OCI-LY7 (cell line): Measurements from ENCODE around the gene LRBA. TPM values are rescaled to one million over a fixed set of nuclear protein-coding genes. Genes with fewer than 3 reads are reported as not detected.

Source experiments
- BruUV-seq: library from RNA; stranded (reverse); fragments of 400-500 nt; replicated peaks from 2 replicates; lab custom pipeline; 2021; lab: Mats Ljungman, UMichigan
- CTCF ChIA-PET: fragments of 300-600 bp; sonication (Branson Sonifier 250); formaldehyde crosslinking; loops from one replicate; lab custom pipeline; 2022; ENCODE audit warnings: antibody characterized with exemption; ENCODE audit not compliant: unreplicated experiment; lab: Charles Lee
- POLR2A ChIA-PET: fragments of 300-600 bp; sonication (Branson Sonifier 250); formaldehyde crosslinking; loops from one replicate; lab custom pipeline; 2022; ENCODE audit warnings: antibody characterized with exemption; lab: Charles Lee
- DNase-seq: peaks from one replicate; pipeline ENCODE4 v3.0.0-alpha.2; 2015; ENCODE audit warnings: low spot score
- H2AFZ ChIP-seq: fragments of 200-600 bp; sonication (generic), shearing (Covaris generic); 2 replicates; pipeline ENCODE4 v1.6.1; 2014; ENCODE audit warnings: mild to moderate bottlenecking, antibody characterized with exemption, low read length, moderate library complexity
- H3K27ac ChIP-seq: fragments of 200-600 bp; sonication (generic); 2 replicates; pipeline ENCODE4 v1.5.1; 2014; ENCODE audit warnings: mixed run types, low read depth, mild to moderate bottlenecking, moderate library complexity, low read length, inconsistent platforms; ENCODE audit not compliant: poor library complexity, severe bottlenecking
- H3K36me3 ChIP-seq: fragments of 200-600 bp; sonication (generic); 2 replicates; pipeline ENCODE4 v1.6.1; 2014; ENCODE audit warnings: mild to moderate bottlenecking, antibody characterized with exemption, low read length, moderate library complexity, mixed read lengths; ENCODE audit not compliant: insufficient read depth
- H3K4me1 ChIP-seq: fragments of 200-600 bp; sonication (generic); 2 replicates; pipeline ENCODE4 v1.5.1; 2014; ENCODE audit warnings: mild to moderate bottlenecking, low read length; ENCODE audit not compliant: insufficient read depth, poor library complexity, severe bottlenecking
- H3K4me2 ChIP-seq: fragments of 200-600 bp; sonication (generic); 2 replicates; pipeline ENCODE4 v1.6.1; 2014; ENCODE audit warnings: mild to moderate bottlenecking, low read length
- H3K4me3 ChIP-seq: fragments of 200-600 bp; sonication (generic); 2 replicates; pipeline ENCODE4 v1.5.1; 2014; ENCODE audit warnings: mild to moderate bottlenecking, low read depth, low read length; ENCODE audit not compliant: poor library complexity, severe bottlenecking
- H3K79me2 ChIP-seq: fragments of 200-600 bp; sonication (generic); 2 replicates; pipeline ENCODE4 v1.6.1; 2016; ENCODE audit warnings: low read depth, mild to moderate bottlenecking, low read length, moderate library complexity, mixed read lengths; ENCODE audit not compliant: insufficient read depth
- H3K9me2 ChIP-seq: fragments of 200-600 bp; sonication (generic); 2 replicates; pipeline ENCODE4 v1.6.1; 2016; ENCODE audit warnings: mild to moderate bottlenecking, low read length, mixed read lengths; ENCODE audit not compliant: insufficient read depth
- H3K9me3 ChIP-seq: fragments of 200-600 bp; sonication (generic); 2 replicates; pipeline ENCODE4 v1.6.1; 2014; ENCODE audit warnings: mild to moderate bottlenecking, mixed run types, low read length, mixed read lengths
- H4K20me1 ChIP-seq: fragments of 200-600 bp; sonication (generic); 2 replicates; pipeline ENCODE4 v1.6.1; 2014; ENCODE audit warnings: mild to moderate bottlenecking, antibody characterized with exemption, low read length, moderate library complexity, mixed read lengths; ENCODE audit not compliant: insufficient read depth
- EZH2phosphoT487 ChIP-seq: fragments of 200-600 bp; sonication (generic); IDR thresholded peaks from 2 replicates; pipeline ENCODE4 v1.6.1; 2018; ENCODE audit warnings: low read depth, borderline replicate concordance, mild to moderate bottlenecking, mixed run types, antibody characterized with exemption, low read length, moderate library complexity, mixed read lengths
- intact Hi-C: fragments of 100-400 bp; cut with micrococcal nuclease; formaldehyde crosslinking; loops from one replicate; pipeline ENCODE4 v1.10.0; 2022; ENCODE audit not compliant: unreplicated experiment
- total RNA-seq, 2 experiments: library from RNA; depleted of rRNA in 1 of 2; stranded (reverse); fragments of >200 nt in 1 of 2; shearing (Covaris generic) in 1 of 2; gene quantifications; 2 replicates each; pipeline ENCODE4 v1.2.3, GENCODE V29; 2014 to 2022
- TF ChIP-seq, protein P1 (sequence below): fragments of 200-600 bp; sonication (generic); conservative IDR thresholded peaks from 2 replicates; pipeline ENCODE4 v1.5.1; 2014; ENCODE audit warnings: mild to moderate bottlenecking, antibody characterized with exemption, low read length, moderate library complexity, mixed read lengths

LRBA gene
- total RNA-seq, 2 experiments from 2014 or later = 60.4 to 66.7 TPM

DNA sequence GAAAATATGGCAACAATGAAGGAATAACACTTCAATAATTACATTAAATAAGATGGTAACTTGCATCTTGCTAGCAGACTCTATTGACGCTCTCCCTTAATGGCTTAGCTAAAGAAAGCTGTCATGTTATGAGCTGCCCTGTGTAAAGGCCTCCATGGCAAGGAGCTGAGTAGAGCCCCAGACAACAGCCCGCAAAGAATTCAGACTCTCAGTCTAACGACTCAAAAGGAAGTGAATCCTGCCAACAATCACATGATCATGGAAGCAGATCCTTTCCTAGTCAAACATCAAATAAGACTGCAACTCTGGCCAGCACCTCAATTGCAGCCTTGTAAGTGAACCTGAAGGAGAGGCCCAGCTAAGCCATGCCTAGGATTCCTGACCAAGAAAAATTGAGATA, 275.5 kb downstream of the LRBA start:
- H3K4me1 ChIP-seq = no peaks in the 10 kb centered on the region
- ChIA-PET POLR2A (no interaction called here), CTCF (no interaction called here)
- H3K4me3 ChIP-seq = no peak overlapping the region
- H3K9me3 ChIP-seq = no peaks in the 10 kb centered on the region; the same call in 1 of the 2 replicates
- H2AFZ ChIP-seq = no peak overlapping the region
- DNase-seq = no peak
- no peak overlapping the region for H3K4me2 ChIP-seq
- no TSS peak for BruUV-seq
- H3K36me3 ChIP-seq = no peaks in the 10 kb centered on the region
- H4K20me1 ChIP-seq = no peaks in the 10 kb centered on the region
- TF ChIP-seq, protein P1, sequence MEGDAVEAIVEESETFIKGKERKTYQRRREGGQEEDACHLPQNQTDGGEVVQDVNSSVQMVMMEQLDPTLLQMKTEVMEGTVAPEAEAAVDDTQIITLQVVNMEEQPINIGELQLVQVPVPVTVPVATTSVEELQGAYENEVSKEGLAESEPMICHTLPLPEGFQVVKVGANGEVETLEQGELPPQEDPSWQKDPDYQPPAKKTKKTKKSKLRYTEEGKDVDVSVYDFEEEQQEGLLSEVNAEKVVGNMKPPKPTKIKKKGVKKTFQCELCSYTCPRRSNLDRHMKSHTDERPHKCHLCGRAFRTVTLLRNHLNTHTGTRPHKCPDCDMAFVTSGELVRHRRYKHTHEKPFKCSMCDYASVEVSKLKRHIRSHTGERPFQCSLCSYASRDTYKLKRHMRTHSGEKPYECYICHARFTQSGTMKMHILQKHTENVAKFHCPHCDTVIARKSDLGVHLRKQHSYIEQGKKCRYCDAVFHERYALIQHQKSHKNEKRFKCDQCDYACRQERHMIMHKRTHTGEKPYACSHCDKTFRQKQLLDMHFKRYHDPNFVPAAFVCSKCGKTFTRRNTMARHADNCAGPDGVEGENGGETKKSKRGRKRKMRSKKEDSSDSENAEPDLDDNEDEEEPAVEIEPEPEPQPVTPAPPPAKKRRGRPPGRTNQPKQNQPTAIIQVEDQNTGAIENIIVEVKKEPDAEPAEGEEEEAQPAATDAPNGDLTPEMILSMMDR = no peak
- no peak for TF ChIP-seq EZH2phosphoT487
- no peak overlapping the region for H3K27ac ChIP-seq
- intact Hi-C loops = no loop called here
- H3K79me2 ChIP-seq = no peaks in the 10 kb centered on the region
- no peaks in the 10 kb centered on the region for H3K9me2 ChIP-seq

DNA sequence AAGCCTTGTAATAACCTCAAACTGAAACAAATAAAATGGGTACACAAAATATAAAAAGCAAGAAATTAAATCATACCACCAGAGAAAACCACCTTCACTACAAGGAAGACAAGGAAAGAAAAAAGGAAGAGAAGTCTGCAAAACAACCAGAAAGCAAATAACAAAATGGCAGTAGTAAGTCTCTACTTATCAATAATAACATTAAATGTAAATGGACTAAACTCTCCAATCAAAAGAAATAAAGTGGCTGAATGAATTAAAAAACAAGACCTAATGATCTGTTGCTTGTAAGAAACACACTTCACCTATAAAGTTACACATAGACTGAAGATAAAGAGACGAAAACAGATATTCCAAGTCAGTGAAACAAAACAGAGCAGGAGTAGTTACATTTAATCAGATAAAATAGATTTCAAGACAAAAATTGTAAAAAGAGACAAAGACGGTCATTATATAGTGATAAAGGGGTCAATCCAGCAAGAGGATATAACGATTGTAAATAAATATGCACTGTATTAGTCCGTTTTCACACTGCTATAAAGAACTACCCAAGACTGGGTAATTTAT, 289.0 kb downstream of the LRBA start:
- Histone ChIP-seq H3K79me2 (no peaks in the 10 kb centered on the region), H4K20me1 (no peaks in the 10 kb centered on the region), H3K9me2 (no peaks in the 10 kb centered on the region), H2AFZ (no peak overlapping the region), H3K4me1 (no peaks in the 10 kb centered on the region), H3K27ac (no peak overlapping the region), H3K4me3 (no peak overlapping the region), H3K9me3 (no peaks in the 10 kb centered on the region), H3K36me3 (peaks cover 13% of the 10 kb centered on the region), H3K4me2 (no peak overlapping the region)
- POLR2A ChIA-PET = no interaction called here
- intact Hi-C loops = no loop called here
- BruUV-seq = no TSS peak
- DNase-seq = no peak
- CTCF ChIA-PET = no interaction called here
- TF ChIP-seq, protein P1 = no peak
- no peak for TF ChIP-seq EZH2phosphoT487

DNA sequence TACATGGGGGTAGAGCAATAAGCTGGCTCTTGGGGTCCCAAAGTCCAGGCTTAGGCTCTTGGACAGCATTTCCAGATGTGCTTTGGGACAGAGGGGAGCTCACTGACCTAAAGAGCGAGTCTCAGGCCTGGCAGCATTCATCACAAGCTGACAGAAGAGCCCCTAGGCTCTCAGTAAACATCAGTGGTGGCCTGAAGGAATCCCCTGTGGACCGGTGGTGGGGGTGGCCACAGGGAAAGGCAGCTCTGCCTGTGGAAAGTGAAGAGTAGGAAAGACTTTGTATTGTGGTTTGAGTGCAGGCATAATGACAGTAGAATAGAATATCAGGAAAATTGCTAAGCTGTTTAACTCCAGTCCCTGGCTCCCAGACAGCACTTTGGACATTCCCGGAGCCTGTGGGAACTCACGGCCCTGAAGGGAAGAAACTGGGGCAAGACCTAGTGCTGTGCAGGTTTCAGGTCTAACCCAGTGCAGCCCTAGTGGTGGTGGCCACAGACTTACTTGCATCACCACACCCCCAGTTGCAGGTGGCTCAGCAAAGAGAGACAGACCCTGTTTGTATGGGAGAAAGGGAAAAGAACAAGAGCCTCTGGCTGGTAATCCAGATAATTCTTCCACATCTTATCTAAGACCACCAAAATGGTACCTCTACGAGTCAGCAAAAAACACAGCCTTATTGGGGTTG, 291.2 kb downstream of the LRBA start:
- Histone ChIP-seq H3K9me3 (no peaks in the 10 kb centered on the region), H3K9me2 (no peaks in the 10 kb centered on the region), H3K27ac (no peak overlapping the region), H4K20me1 (no peaks in the 10 kb centered on the region), H2AFZ (no peak overlapping the region), H3K4me3 (no peak overlapping the region), H3K4me1 (no peaks in the 10 kb centered on the region), H3K4me2 (no peak overlapping the region), H3K36me3 (peaks cover 9% of the 10 kb centered on the region; the same call in 1 of the 2 replicates), H3K79me2 (no peaks in the 10 kb centered on the region)
- BruUV-seq = no TSS peak
- no peak for DNase-seq
- POLR2A ChIA-PET = no interaction called here
- CTCF ChIA-PET = no interaction called here
- intact Hi-C loops = no loop called here
- TF ChIP-seq, protein P1 = no peak
- TF ChIP-seq EZH2phosphoT487 = no peak
